Breast epithelium (tissue), 3 donors: ENCODE measurements around the gene DGCR8.

Experiments
- CTCF ChIP-seq, 3 donors: fragments of 450-650 bp; IDR thresholded peaks; one replicate each; pipeline ENCODE4 v1.5.1; 2016 to 2017; ENCODE audit warnings: antibody characterized with exemption in 3 of 3, mild to moderate bottlenecking in 3 of 3, moderate library complexity in 3 of 3
- POLR2A ChIP-seq: fragments of 450-650 bp; IDR thresholded peaks from one replicate; pipeline ENCODE4 v1.6.1; 2016; ENCODE audit warnings: antibody characterized with exemption, mild to moderate bottlenecking, moderate library complexity
- POLR2AphosphoS5 ChIP-seq, 3 donors: sonication (generic); formaldehyde crosslinking; IDR thresholded peaks; one replicate each; pipeline ENCODE4 v1.6.1; 2017; ENCODE audit warnings: antibody characterized with exemption in 3 of 3

GRCh38 chr22:20145206-20145831 is 65.3 kb downstream of the DGCR8 start:
- TF ChIP-seq CTCF (IDR thresholded peaks at IDR 0.05) (no peak), POLR2A (no peak), POLR2AphosphoS5 (IDR thresholded peaks at IDR 0.05) (no peak)
